ENCODE measurements around the gene PTPN6.

Gene PTPN6

GRCh38 chr12:6980075-6980474, 28.9 kb downstream of the PTPN6 start:
- Histone ChIP-seq H3K9me3 (replicated peaks; ENCODE audit: insufficient read depth, low read length) (no peaks in the 10 kb centered on the region), H2AFZ (ENCODE audit: low read length) (no peak overlapping the region), H3F3A (ENCODE audit: insufficient read depth, low read length) (peaks cover 14% of the 10 kb centered on the region), H3K27ac (ENCODE audit: low read length) (no peak overlapping the region), H3K9ac (ENCODE audit: low read length) (no peak overlapping the region), H3K36me3 (replicated peaks; ENCODE audit: insufficient read depth, low read length) (0 out of 2 replicates have a peak, but pooled peaks cover 3% of the 10 kb centered on the region), H3K4me3 (ENCODE audit: low read length) (no peak overlapping the region), H3K79me2 (ENCODE audit: low read length) (peaks cover 17% of the 10 kb centered on the region), H3K27me3 (replicated peaks; ENCODE audit: insufficient read depth, low read length) (no peaks in the 10 kb centered on the region), H3K4me1 (ENCODE audit: low read length) (peaks cover 19% of the 10 kb centered on the region), H3K4me2 (ENCODE audit: low read depth, low read length) (no peak overlapping the region), H4K20me1 (ENCODE audit: insufficient read depth, low read length) (no peaks in the 10 kb centered on the region), H3K9me2 (replicated peaks; ENCODE audit: insufficient read depth, low read length) (no peaks in the 10 kb centered on the region)
- no peak for DNase-seq
- no peak for TF ChIP-seq EZH2 (optimal IDR thresholded peaks at IDR 0.05; ENCODE audit: low read depth, low read length)
- TF ChIP-seq EZH2phosphoT487 (IDR thresholded peaks at IDR 0.05; ENCODE audit: low read length) = no peak
- TF ChIP-seq CTCF (IDR thresholded peaks at IDR 0.05; ENCODE audit: low read length) = no peak

- Histone ChIP-seq H3K36me3 (replicated peaks; ENCODE audit: insufficient read depth, low read length) (0 out of 2 replicates have a peak, but pooled peaks cover 3% of the 10 kb centered on the region), H4K20me1 (ENCODE audit: insufficient read depth, low read length) (no peaks in the 10 kb centered on the region), H3K9me2 (replicated peaks; ENCODE audit: insufficient read depth, low read length) (no peaks in the 10 kb centered on the region), H3K4me2 (ENCODE audit: low read depth, low read length) (no peak overlapping the region), H3K79me2 (ENCODE audit: low read length) (peaks cover 17% of the 10 kb centered on the region), H3K9ac (ENCODE audit: low read length) (no peak overlapping the region), H3K9me3 (replicated peaks; ENCODE audit: insufficient read depth, low read length) (no peaks in the 10 kb centered on the region), H3K27ac (ENCODE audit: low read length) (no peak overlapping the region), H3K4me3 (ENCODE audit: low read length) (no peak overlapping the region), H3K27me3 (replicated peaks; ENCODE audit: insufficient read depth, low read length) (no peaks in the 10 kb centered on the region), H3K4me1 (ENCODE audit: low read length) (peaks cover 13% of the 10 kb centered on the region), H3F3A (ENCODE audit: insufficient read depth, low read length) (peaks cover 8% of the 10 kb centered on the region), H2AFZ (ENCODE audit: low read length) (no peak overlapping the region)
- no peak for TF ChIP-seq EZH2 (optimal IDR thresholded peaks at IDR 0.05; ENCODE audit: low read depth, low read length)
- TF ChIP-seq CTCF (IDR thresholded peaks at IDR 0.05; ENCODE audit: low read length) = no peak
- TF ChIP-seq EZH2phosphoT487 (IDR thresholded peaks at IDR 0.05; ENCODE audit: low read length) = no peak
- DNase-seq = no peak
Measured at GRCh38 chr12:6980740-6981139, 29.6 kb downstream of the PTPN6 start.

GRCh38 chr12:6981152-6982052, 30.2 kb downstream of the PTPN6 start:
- no peak for DNase-seq
- H3K27ac ChIP-seq (ENCODE audit: low read length) = no peak overlapping the region
- TF ChIP-seq EZH2phosphoT487 (IDR thresholded peaks at IDR 0.05; ENCODE audit: low read length) (no peak), EZH2 (optimal IDR thresholded peaks at IDR 0.05; ENCODE audit: low read depth, low read length) (no peak), CTCF (IDR thresholded peaks at IDR 0.05; ENCODE audit: low read length) (no peak)

More at GRCh38 chr12:6981152-6982052, 30.2 kb downstream of the PTPN6 start:
- Histone ChIP-seq H3F3A (ENCODE audit: insufficient read depth, low read length) (peaks cover 3% of the 10 kb centered on the region; the same call in 1 of the 2 replicates), H3K27me3 (replicated peaks; ENCODE audit: insufficient read depth, low read length) (no peaks in the 10 kb centered on the region), H2AFZ (ENCODE audit: low read length) (no peak overlapping the region), H3K9me3 (replicated peaks; ENCODE audit: insufficient read depth, low read length) (no peaks in the 10 kb centered on the region), H3K9ac (ENCODE audit: low read length) (no peak overlapping the region), H3K4me1 (ENCODE audit: low read length) (peaks cover 8% of the 10 kb centered on the region; the same call in 1 of the 2 replicates), H3K4me3 (ENCODE audit: low read length) (no peak overlapping the region), H3K4me2 (ENCODE audit: low read depth, low read length) (no peak overlapping the region), H3K36me3 (replicated peaks; ENCODE audit: insufficient read depth, low read length) (0 out of 2 replicates have a peak, but pooled peaks cover 3% of the 10 kb centered on the region), H3K79me2 (ENCODE audit: low read length) (peaks cover 11% of the 10 kb centered on the region), H4K20me1 (ENCODE audit: insufficient read depth, low read length) (no peaks in the 10 kb centered on the region), H3K9me2 (replicated peaks; ENCODE audit: insufficient read depth, low read length) (no peaks in the 10 kb centered on the region)
